Endothelial cell of hepatic sinusoid (primary cell): ENCODE results near the gene VSIG2.

Source experiments
- in situ Hi-C: cut with HindIII; loops from 2 replicates; pipeline ENCODE4 v1.10.0; 2017; ENCODE audit warnings: low sequenced_read_pairs

Gene VSIG2

DNA sequence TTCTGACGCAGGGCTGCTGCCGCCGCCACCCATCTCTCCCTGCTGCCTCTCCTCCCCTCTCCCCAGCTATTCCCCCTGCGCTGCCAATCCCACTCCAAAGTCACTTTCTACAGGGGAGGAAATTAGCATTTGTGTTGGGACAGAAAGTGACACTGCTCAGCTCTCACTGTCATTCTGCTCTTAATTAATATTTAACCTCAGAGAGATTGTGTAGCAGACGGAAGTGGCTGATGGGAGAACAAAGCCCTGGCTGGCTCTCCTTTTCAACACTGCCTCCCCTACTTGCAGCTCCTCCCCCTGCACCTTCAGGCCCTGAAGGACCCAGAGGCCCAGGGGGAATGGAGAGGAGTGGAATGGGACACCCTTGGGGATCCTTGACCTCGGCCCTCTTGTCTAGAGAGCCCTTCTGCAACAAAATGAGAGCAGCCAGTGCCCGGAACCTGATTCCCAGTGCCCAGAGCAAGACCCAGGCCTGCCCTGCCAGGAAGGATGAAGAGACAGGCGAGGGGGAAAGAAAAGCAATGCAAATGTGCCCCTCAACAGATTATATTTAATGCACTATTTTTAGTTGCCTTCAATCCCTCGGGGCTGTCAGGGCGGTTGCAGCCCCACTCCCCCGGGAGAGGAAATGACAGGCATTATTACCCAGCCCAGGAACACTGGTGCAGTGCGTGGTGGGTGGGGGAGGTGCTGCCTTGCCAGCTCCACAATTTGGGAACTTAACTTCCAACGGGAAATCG is 26.9 kb downstream of the VSIG2 start:
- in situ Hi-C loops, result no loop called here

DNA sequence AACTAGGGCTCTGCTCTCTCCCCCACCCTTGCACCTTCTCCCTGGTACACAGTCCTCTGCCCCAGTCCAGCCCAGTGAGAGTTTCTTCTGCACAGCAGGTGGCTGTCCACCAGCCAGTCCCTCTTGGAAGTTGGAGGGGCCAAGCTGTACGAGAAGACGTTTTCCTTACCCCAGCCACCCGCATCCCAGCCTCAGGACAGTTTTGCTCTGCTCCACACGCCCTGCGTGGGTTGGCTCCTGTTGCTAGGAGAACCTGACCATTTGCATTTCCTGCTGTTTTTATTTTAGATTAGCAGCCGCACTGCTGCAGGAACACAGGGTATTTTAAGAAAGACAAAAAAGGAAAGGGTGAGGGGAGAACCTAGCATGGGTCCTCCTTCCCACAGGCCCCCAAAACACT is 29.9 kb downstream of the VSIG2 start:
- in situ Hi-C loops, result no loop called here

DNA sequence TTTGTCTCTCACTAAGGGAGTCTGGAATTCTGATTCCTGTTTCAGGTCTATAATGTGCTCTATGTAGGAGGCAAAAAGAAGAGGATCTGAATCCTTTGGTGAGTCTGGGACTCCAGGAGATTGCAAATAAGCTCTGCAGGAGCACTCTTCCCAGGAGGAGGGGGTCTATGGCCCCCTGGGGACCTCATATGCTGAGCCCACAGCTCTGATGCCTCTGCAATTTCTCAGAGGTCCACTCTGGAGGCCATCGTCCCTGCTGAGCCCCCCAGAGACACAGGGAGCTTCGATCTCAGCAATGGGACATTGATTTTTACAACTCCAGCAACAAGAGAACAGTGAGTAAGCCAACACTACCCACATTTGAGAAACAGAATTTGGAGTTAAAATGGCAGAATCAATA is 32.5 kb downstream of the VSIG2 start:
- in situ Hi-C loops, result loop anchor here (5.0 kb wide), 3 partner anchors 57 to 97 kb away; partner anchors contain the start of gene TBRG1

DNA sequence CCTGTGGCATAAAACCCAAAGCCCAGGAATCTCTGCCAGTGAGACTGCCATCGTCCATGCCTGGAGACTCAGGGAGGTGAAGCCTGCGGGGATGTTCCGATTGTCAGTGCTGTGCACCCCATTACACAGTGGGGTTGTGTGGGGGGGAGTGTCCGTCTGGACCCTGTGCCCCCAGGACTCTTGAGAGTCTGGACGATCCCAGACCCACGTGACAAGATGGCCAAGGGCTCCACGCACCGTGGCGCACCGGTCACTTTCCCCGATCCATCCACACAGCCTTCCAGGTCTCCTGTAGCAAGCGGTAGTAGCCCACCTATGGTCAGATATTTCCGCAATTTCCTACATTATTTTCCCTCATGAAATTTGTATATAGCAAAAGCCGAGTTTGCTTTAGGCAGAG is 33.3 kb downstream of the VSIG2 start:
- in situ Hi-C loops, result loop anchor here (5.0 kb wide), 3 partner anchors 56 to 96 kb away; partner anchors contain the start of gene TBRG1

DNA sequence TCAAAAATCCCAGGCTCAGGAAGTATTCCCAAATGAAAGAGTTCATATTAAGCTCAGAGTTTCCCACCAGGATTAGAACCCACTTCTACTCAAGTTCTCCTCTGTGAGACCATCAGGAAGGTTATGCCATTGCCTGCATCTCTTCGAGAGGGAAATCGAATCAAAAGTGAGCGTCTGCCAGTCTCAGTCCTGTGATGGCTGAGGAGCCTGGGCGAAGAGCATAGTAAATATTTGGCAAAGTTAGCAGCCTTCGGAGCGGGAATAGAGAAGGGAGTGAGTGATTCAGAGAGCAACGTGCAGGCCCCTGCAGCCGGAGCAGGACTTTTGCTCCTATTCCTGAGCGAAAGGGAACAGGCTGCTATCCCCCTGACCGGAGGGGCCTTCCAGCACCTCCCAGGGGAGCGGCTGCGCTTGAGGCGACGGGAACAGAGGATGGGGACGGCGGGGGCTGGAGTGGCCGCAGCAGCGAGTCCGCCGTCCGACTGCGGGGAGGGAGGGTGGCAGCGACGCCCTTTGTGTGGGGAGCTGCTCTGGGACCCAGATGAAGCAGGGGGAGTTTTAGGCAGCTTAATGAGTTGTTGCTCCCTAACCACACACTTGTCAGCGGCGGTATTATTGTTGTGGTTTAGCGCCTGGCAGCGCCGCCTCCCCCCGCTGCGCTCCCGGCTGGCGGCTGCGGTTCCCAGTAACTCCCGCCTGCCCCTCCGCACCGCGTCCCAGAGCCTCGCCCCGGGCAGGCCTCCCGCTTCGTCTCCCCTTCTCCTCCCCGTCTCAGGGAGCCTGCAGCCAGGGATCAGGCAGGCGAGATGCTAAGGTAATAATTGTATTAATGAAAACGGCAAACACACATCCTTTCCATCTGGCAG is 34.0 kb downstream of the VSIG2 start:
- in situ Hi-C loops, result loop anchor here (5.0 kb wide), 3 partner anchors 56 to 96 kb away; partner anchors contain the start of gene TBRG1

DNA sequence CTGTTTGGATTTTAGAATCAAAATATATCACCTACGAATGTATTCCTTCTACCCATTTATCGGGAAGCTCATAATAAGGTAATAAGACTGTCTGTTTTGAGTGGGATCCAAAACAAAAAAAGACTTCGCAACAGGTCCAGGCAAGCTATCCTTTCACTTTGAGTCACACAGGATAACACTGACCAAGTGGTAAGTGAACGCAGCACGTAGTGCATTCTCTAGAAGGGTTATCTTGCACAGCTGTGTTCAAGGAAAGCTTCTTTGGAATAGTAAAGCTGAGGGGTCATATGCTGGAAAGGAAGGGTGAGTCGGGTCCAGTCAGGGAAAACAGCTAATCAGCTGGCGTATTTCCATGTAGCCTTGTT is 34.7 kb downstream of the VSIG2 start:
- in situ Hi-C loops, result loop anchor here (5.0 kb wide), 3 partner anchors 55 to 95 kb away; partner anchors contain the start of gene TBRG1

DNA sequence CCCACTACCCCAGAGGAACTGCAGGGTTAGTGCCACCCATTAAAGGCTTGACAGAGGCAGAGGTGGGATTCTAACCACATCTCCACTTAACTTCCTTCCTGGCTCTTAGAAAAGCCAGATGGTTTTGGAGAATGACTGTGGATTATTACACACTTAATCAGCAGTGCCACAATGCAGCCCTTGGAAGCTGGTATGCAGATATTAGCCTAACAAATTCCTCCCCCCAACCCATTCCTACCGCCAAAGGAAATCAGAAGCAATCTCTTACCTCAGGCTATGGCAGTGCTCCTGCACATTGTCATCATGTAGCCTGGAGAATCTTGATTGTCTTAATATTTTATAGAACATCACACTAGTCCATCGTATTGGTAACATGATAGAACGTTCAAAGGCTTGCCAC is 35.5 kb downstream of the VSIG2 start:
- in situ Hi-C loops, result loop anchor here (5.0 kb wide), 3 partner anchors 54 to 94 kb away; partner anchors contain the start of gene TBRG1

DNA sequence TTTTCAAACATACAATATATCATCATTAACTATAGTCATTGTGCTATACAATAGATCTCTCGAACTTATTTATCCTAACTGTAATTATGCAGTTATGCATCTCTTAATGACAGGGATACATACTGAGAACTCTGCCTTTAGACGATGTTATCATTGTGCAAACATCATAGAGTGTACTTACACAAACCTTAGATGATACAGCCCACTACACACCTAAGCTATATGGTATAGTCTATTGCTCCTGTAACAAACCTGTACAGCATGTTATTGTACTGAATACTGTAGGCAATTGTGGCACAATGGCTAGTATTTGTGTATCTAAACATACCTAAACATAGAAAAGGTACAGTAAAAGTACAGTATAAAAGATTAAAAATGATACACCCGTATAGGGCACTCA is 39.7 kb downstream of the VSIG2 start:
- in situ Hi-C loops, result no loop called here

DNA sequence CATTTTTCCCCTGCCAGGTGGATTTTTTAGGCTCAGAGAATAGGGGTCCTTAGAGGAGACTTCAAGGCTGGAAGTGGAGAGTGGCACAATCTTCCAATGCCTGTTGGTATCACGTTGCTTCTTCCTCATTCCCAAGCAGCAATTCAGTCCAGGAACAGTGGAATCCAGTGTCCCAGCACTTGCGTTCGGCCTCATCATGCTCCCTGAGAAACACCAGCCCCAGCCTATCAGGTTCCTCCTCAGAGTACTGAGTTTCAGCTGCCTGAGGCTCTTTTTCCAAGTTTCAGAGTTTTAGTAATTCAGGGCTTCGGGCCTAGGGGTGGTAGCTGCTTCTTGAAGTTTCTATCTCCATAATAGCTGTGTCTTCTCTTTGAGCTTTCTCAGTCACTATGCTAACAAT is 44.2 kb downstream of the VSIG2 start:
- in situ Hi-C loops, result loop anchor here (5.0 kb wide), 1 partner anchor 124 kb away; no protein-coding TSS in a partner anchor

DNA sequence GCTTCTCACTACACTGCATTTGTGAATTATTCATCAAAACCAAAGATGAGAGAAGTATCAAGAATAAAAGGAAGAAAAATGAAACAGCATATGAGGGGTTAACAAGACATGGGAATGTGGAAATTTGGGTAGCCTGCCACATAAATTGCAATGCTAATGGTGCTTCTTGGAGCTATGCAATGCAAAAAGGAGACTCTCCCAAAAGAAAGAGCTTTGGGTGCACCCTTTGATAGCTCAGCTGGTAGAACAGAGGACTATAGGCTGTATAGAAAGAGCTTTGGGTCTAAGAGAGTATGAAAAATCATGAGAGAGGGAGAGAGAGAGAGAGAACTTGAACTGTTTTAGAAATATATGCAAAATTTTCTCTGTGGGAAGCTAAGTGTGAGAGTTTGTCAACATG is 52.0 kb downstream of the VSIG2 start:
- in situ Hi-C loops, result no loop called here

DNA sequence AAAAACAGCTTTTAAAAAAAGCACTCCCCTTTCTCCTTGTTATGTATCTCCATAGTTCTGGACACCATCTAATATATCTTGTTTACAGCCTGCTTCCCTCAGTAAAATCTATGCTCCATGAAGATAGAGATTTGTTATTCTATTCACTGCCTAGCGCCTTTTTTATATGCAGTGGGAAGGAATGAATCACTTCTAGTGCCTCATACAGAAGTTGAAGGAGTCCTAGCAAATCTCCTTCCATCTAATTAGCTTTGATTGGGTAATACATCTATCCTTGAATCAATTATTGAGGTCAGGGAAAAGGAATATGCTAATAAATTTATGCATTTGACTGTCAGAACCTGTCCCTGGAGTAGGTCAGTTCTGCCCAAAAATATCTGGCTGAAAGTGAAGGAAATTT is 52.5 kb downstream of the VSIG2 start:
- in situ Hi-C loops, result loop anchor here (5.0 kb wide), 1 partner anchor 43 kb away; no protein-coding TSS in a partner anchor
